Measurements from ENCODE around the gene KCNJ3.

DNA sequence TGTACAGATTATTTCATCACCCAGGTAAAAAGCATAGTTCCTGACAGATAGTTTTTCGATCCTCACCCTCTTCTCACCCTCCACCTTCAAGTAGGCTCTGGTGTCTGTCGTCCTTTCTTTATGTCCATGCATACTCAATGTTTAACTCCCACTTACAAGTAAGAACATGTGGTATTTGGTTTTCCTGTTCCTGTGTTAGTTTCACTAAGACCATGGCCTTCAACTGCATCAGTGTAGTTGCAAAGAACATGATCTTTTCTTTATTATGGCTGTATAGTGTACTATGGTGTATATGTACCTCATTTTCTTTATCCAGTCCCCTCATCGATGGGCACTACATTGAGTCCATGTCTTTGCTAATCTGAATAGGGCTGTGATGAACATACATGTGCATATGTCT lies 184.2 kb downstream of the KCNJ3 start:
- TF ChIP-seq POLR2AphosphoS2 (conservative IDR thresholded peaks at IDR 0.05; ENCODE audit: low read length): no peak
- TF ChIP-seq MYC (IDR thresholded peaks at IDR 0.05; ENCODE audit: borderline replicate concordance, low read length): no peak
- TF ChIP-seq, protein P1, sequence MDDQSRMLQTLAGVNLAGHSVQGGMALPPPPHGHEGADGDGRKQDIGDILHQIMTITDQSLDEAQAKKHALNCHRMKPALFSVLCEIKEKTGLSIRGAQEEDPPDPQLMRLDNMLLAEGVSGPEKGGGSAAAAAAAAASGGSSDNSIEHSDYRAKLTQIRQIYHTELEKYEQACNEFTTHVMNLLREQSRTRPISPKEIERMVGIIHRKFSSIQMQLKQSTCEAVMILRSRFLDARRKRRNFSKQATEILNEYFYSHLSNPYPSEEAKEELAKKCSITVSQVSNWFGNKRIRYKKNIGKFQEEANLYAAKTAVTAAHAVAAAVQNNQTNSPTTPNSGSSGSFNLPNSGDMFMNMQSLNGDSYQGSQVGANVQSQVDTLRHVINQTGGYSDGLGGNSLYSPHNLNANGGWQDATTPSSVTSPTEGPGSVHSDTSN (IDR thresholded peaks at IDR 0.05): no peak
- TF ChIP-seq, protein P2, sequence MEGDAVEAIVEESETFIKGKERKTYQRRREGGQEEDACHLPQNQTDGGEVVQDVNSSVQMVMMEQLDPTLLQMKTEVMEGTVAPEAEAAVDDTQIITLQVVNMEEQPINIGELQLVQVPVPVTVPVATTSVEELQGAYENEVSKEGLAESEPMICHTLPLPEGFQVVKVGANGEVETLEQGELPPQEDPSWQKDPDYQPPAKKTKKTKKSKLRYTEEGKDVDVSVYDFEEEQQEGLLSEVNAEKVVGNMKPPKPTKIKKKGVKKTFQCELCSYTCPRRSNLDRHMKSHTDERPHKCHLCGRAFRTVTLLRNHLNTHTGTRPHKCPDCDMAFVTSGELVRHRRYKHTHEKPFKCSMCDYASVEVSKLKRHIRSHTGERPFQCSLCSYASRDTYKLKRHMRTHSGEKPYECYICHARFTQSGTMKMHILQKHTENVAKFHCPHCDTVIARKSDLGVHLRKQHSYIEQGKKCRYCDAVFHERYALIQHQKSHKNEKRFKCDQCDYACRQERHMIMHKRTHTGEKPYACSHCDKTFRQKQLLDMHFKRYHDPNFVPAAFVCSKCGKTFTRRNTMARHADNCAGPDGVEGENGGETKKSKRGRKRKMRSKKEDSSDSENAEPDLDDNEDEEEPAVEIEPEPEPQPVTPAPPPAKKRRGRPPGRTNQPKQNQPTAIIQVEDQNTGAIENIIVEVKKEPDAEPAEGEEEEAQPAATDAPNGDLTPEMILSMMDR (IDR thresholded peaks at IDR 0.05): no peak
- no peak for TF ChIP-seq RAD21 (conservative IDR thresholded peaks at IDR 0.05 in 1 of 2, IDR thresholded peaks at IDR 0.05 in 1 of 2)
- TF ChIP-seq SMC3 (IDR thresholded peaks at IDR 0.05): no peak
- TF ChIP-seq EP300 (IDR thresholded peaks at IDR 0.05): no peak
- no peak for TF ChIP-seq POLR2A (IDR thresholded peaks at IDR 0.05; ENCODE audit: low read length)
- no peak for TF ChIP-seq ZNF302 (CRISPR knock-in tag; IDR thresholded peaks at IDR 0.05)
